Gastrocnemius medialis (tissue), 4 donors: ENCODE data around the gene AKR1C2. TPM values are rescaled to one million over a fixed set of nuclear protein-coding genes. Genes with fewer than 3 reads are reported as not detected.
"Not testable (repeated sequence)": the region's sequence is repeated elsewhere in the genome, so short reads cannot be mapped to it uniquely, and the experiment has no call there.

Source experiments
- ATAC-seq, 2 donors: fragments of 150-250 bp; one replicate each; pipeline ENCODE4 v1.9.1; 2016
- DNase-seq, 2 donors: peaks; one replicate each; pipeline ENCODE4 v3.0.0-alpha.2; 2019
- H3K27ac ChIP-seq, 4 donors: fragments of 200-600 bp; sonication (generic); 1 replicate in 1 of 4; 2 replicates in 3 of 4; pipeline ENCODE4 v1.5.1; 2016 to 2018; ENCODE audit warnings: mild to moderate bottlenecking in 2 of 4, moderate library complexity in 1 of 4
- H3K27me3 ChIP-seq, 3 donors: fragments of 200-600 bp; sonication (generic) in 2 of 3; 1 replicate in 1 of 3; 2 replicates in 2 of 3; pipeline versions ENCODE4 v1.5.1 to v1.6.0; 2016 to 2019; ENCODE audit warnings: mild to moderate bottlenecking in 1 of 3, moderate library complexity in 1 of 3
- H3K36me3 ChIP-seq, 2 donors: fragments of 200-600 bp; sonication (generic) in 1 of 2; one replicate each; pipeline ENCODE4 v1.5.1; 2017 to 2018
- H3K4me1 ChIP-seq, 2 donors: fragments of 200-600 bp; sonication (generic) in 1 of 2; one replicate each; pipeline ENCODE4 v1.5.1; 2016 to 2017; ENCODE audit warnings: mild to moderate bottlenecking in 2 of 2
- H3K4me3 ChIP-seq, 4 donors: fragments of 200-600 bp; sonication (generic) in 3 of 4; 1 replicate in 1 of 4; 2 replicates in 3 of 4; pipeline ENCODE4 v1.5.1; 2016 to 2019; ENCODE audit warnings: mild to moderate bottlenecking in 2 of 4
- H3K9me3 ChIP-seq, 3 donors: fragments of 200-600 bp; sonication (generic) in 2 of 3; 1 replicate in 1 of 3; 2 replicates in 2 of 3; pipeline ENCODE4 v1.5.1; 2016 to 2019
- CTCF ChIP-seq, 5 experiments: fragments of 450-650 bp in 3 of 5; fragments of 200-600 bp in 2 of 5; sonication (generic) in 2 of 5; IDR thresholded peaks in 4 of 5; conservative IDR thresholded peaks in 1 of 5; 1 replicate in 4 of 5; 2 replicates in 1 of 5; pipeline ENCODE4 v1.5.1; 2016 to 2019; ENCODE audit warnings: antibody characterized with exemption in 5 of 5, mild to moderate bottlenecking in 3 of 5, moderate library complexity in 3 of 5
- POLR2A ChIP-seq, 2 donors: fragments of 450-650 bp; IDR thresholded peaks; one replicate each; pipeline ENCODE4 v1.6.1; 2017; ENCODE audit warnings: antibody characterized with exemption in 2 of 2, mild to moderate bottlenecking in 2 of 2, moderate library complexity in 2 of 2
- in situ Hi-C, 4 donors: fragments of 200-750 bp; cut with MboI; loops; one replicate each; pipeline versions ENCODE4 v1.15.0 to v1.8.0; 2017; ENCODE audit warnings: low sequenced_read_pairs in 4 of 4
- intact Hi-C: fragments of 100-400 bp; cut with DNase I; formaldehyde crosslinking; loops from one replicate; pipeline ENCODE4 v1.15.1; 2023; ENCODE audit warnings: low total_unique reads
- total RNA-seq, 4 donors: library from RNA; depleted of rRNA; stranded (reverse); fragments of >200 nt; gene quantifications; one replicate each; pipeline versions ENCODE4 v1.1.0 to v1.2.3, GENCODE V29; 2016

Gene AKR1C2
- total RNA-seq, 4 donors from 2014 or later: 325 to 380 (median 345) TPM

DNA sequence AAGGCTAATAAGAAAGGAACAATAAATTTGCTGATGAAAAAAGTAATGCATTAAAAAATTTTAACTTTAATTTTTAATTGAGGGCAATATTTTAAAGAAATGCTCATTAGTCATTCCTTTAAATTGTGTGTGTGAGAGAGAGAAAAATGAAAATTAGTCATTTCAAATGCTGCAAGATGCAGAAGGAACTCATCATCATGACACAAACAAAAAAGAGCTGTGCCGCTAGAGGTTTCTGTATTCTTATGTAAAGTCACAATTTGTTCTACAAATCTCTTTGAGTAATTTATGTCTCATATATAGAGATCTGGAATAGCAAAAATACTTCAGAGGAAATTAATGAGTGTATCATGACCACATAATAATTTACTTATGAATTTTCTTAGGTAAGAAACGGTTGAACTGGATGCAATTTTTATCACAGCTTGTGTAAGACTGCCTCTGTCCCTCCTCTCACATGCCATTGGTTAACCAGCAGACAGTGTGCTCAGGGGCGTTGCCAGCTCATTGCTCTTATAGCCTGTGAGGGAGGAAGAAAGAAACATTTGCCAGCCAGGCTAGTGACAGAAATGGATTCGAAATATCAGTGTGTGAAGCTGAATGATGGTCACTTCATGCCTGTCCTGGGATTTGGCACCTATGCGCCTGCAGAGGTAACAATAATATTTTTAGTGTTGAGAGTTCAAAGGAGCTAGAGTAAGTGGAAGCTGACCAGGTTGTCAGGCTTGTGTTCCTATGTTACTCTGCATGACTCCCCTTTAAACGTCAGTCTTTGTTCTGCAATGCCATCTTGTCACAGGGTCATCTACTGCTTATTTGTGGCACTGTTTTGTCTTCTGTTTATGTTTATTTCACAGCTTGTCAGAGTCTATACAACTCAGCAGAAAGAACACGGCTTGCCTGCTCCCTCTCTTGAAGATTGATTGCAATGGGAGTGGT lies 40.5 kb downstream of the AKR1C2 start, which contains the start of gene AKR1C1:
Gene AKR1C1 (plus strand): TSS at position 540 of the 939 bp plus-strand sequence. CDS start 30 bp downstream, at position 570.
- H3K4me1 ChIP-seq, intact Hi-C loops, H3K9me3 ChIP-seq, H3K36me3 ChIP-seq, in situ Hi-C loops, H3K27me3 ChIP-seq: not testable (repeated sequence)
- Histone ChIP-seq H3K27ac (peak within 1 kb of the TSS; percentile 62 to 71 (median 66)), H3K4me3 (peak within 1 kb of the TSS; percentile 45 to 48 (median 47))
- ATAC-seq: peak; percentile 99 to 100
- TF ChIP-seq POLR2A (IDR thresholded peaks at IDR 0.05): peak; percentile 17 to 45
- peak in 1 of 2 donors; percentile 43 for DNase-seq

- H3K27ac ChIP-seq, H3K9me3 ChIP-seq, H3K36me3 ChIP-seq, H3K4me1 ChIP-seq, ATAC-seq, DNase-seq, in situ Hi-C loops, intact Hi-C loops, H3K4me3 ChIP-seq, H3K27me3 ChIP-seq: not testable (repeated sequence)
Measured at GRCh38 chr10:4962308-4962707, 41.3 kb downstream of the AKR1C2 start.

DNA sequence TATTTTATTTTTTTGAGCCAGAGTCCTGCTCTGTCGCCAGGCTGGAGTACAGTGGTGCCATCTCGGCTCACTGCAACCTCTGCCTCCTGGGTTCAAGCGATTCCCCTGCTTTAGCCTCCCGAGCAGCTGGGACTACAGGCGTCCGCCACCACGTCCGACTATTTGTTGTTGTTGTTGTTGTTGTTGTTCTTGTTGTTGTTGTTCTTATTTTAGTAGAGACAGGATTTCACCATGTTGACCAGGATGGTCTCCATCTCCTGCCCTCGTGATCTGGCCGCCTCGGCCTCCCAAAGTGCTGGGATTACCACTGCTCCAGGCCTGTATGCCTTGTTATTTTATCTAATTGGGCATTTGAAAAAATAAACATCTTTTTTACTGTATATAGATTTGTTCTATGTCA lies 42.1 kb downstream of the AKR1C2 start:
- ATAC-seq, H3K36me3 ChIP-seq, intact Hi-C loops, H3K9me3 ChIP-seq, H3K4me3 ChIP-seq, DNase-seq, H3K4me1 ChIP-seq, in situ Hi-C loops, H3K27ac ChIP-seq, H3K27me3 ChIP-seq: not testable (repeated sequence)

GRCh38 chr10:4956955-4957645 lies 46.6 kb downstream of the AKR1C2 start:
- H3K36me3 ChIP-seq, H3K27me3 ChIP-seq, DNase-seq, intact Hi-C loops, ATAC-seq, H3K27ac ChIP-seq, in situ Hi-C loops, H3K4me1 ChIP-seq, H3K9me3 ChIP-seq, H3K4me3 ChIP-seq: not testable (repeated sequence)

- in situ Hi-C loops, intact Hi-C loops, ATAC-seq: not testable (repeated sequence)
Measured at GRCh38 chr10:4956088-4956487, 47.6 kb downstream of the AKR1C2 start.

DNA sequence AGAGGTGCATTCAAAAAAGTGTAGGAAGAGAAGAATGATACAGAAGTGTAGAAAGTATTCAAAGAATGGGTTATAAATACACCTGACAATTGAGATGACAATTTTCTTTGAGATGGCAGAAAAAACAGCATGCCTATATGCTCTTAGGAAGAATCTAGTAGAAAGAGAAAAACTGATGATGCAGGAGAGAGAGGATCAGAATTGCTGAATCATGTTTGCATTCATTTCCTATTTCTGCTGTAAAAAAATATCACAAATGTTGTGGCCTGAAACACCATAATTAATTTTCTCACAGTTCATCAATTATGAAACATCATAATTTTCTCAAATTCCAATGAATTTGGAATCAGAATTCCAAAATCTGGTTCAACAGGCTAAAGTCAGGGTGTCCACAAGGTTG lies 50.3 kb downstream of the AKR1C2 start:
- Histone ChIP-seq H3K27ac (no peak overlapping the region), H3K4me3 (no peak overlapping the region), H3K9me3 (no peaks in the 10 kb centered on the region), H3K27me3 (no peaks in the 10 kb centered on the region), H3K36me3 (no peaks in the 10 kb centered on the region), H3K4me1 (peaks cover 0 to 3% of the 10 kb centered on the region in 2 donors)
- DNase-seq: no peak
- TF ChIP-seq CTCF (IDR thresholded peaks at IDR 0.05 in 4 of 5, conservative IDR thresholded peaks at IDR 0.05 in 1 of 5) (no peak), POLR2A (IDR thresholded peaks at IDR 0.05) (no peak)
- ATAC-seq: no peak
- intact Hi-C loops (no loop called here), in situ Hi-C loops (no loop called here)

More at GRCh38 chr10:4956088-4956487, 47.6 kb downstream of the AKR1C2 start:
- H3K27ac ChIP-seq, H3K4me3 ChIP-seq, H3K9me3 ChIP-seq, H3K27me3 ChIP-seq, H3K4me1 ChIP-seq, H3K36me3 ChIP-seq, DNase-seq: not testable (repeated sequence)

GRCh38 chr10:4951512-4952162 lies 52.0 kb downstream of the AKR1C2 start:
- H3K36me3 ChIP-seq, H3K27ac ChIP-seq, intact Hi-C loops, H3K9me3 ChIP-seq, H3K4me3 ChIP-seq, in situ Hi-C loops, H3K27me3 ChIP-seq, ATAC-seq, DNase-seq: not testable (repeated sequence)
- peaks cover 10 to 13% of the 10 kb centered on the region in 2 donors for H3K4me1 ChIP-seq
